DMS 273 treated with DMSO at 0.1 percent for 48 hours (cell line): ENCODE data around the gene TM9SF1.
"Not testable (repeated sequence)": the region's sequence is repeated elsewhere in the genome, so short reads cannot be mapped to it uniquely, and the experiment has no call there.

ENCODE experiments used
- DNase-seq: peaks from one replicate; lab custom pipeline; 2025; lab: John Stamatoyannopoulos, UW

TM9SF1 gene

GRCh38 chr14:24226473-24226872 lies 31.2 kb upstream of the TM9SF1 start:
- DNase-seq: no peak

GRCh38 chr14:24224618-24225071 lies 29.4 kb upstream of the TM9SF1 start:
- DNase-seq: no peak

GRCh38 chr14:24222987-24223386 lies 27.7 kb upstream of the TM9SF1 start:
- not testable (repeated sequence) for DNase-seq

- no peak for DNase-seq
Measured at GRCh38 chr14:24219521-24219920, 24.3 kb upstream of the TM9SF1 start.

- DNase-seq: no peak
Measured at GRCh38 chr14:24219080-24219479, 23.8 kb upstream of the TM9SF1 start.

- DNase-seq: not testable (repeated sequence)
Measured at GRCh38 chr14:24216876-24217275, 21.6 kb upstream of the TM9SF1 start.

- no peak for DNase-seq
Measured at GRCh38 chr14:24216345-24216699, 21.1 kb upstream of the TM9SF1 start.

GRCh38 chr14:24215495-24216344 lies 20.5 kb upstream of the TM9SF1 start, which contains the start of gene MDP1:
Gene MDP1, minus strand, starts transcription at chr14:24216066. Its CDS starts 111 bp downstream, at chr14:24215955.
- DNase-seq: peak; percentile 68

GRCh38 chr14:24213866-24214662 lies 18.8 kb upstream of the TM9SF1 start:
- DNase-seq: no peak

- DNase-seq: peak; percentile 95
Measured at GRCh38 chr14:24212924-24213865, 18.0 kb upstream of the TM9SF1 start, which contains the start of gene CHMP4A. Gene CHMP4A, minus strand, starts transcription at chr14:24213488. Its CDS starts 49 bp downstream, at chr14:24213439.

GRCh38 chr14:24211311-24211710 lies 16.1 kb upstream of the TM9SF1 start:
- no peak for DNase-seq

GRCh38 chr14:24207625-24208024 lies 12.4 kb upstream of the TM9SF1 start:
- DNase-seq: no peak

GRCh38 chr14:24207104-24207551 lies 11.9 kb upstream of the TM9SF1 start:
- no peak for DNase-seq

GRCh38 chr14:24206260-24207103 lies 11.2 kb upstream of the TM9SF1 start:
- no peak for DNase-seq

- DNase-seq: no peak
Measured at GRCh38 chr14:24204163-24205146, 9.2 kb upstream of the TM9SF1 start.

GRCh38 chr14:24203249-24203886 lies 8.1 kb upstream of the TM9SF1 start:
- DNase-seq: not testable (repeated sequence)

GRCh38 chr14:24202538-24202937 lies 7.3 kb upstream of the TM9SF1 start:
- DNase-seq: not testable (repeated sequence)

GRCh38 chr14:24198814-24199524 lies 3.7 kb upstream of the TM9SF1 start:
- no peak for DNase-seq
